ENCODE measurements around the gene RPL6.

The RPL6 gene

GRCh38 chr12:112374166-112374740, 35.2 kb downstream of the RPL6 start:
- H3K9me3 Mint-ChIP-seq, result no peaks in the 10 kb centered on the region
- peaks cover 5% of the 10 kb centered on the region for H3K36me3 Mint-ChIP-seq (ENCODE audit: low read depth)
- H3K27ac Mint-ChIP-seq, result no peak overlapping the region

GRCh38 chr12:112370868-112371510, 38.4 kb downstream of the RPL6 start:
- H3K27me3 Mint-ChIP-seq (ENCODE audit: low read depth), result no peaks in the 10 kb centered on the region

More at GRCh38 chr12:112374166-112374740, 35.2 kb downstream of the RPL6 start:
- H3K4me3 Mint-ChIP-seq, result no peak overlapping the region
- peaks cover 12% of the 10 kb centered on the region for H3K4me1 Mint-ChIP-seq (ENCODE audit: low read depth)
- H3K27me3 Mint-ChIP-seq (ENCODE audit: low read depth), result no peaks in the 10 kb centered on the region

GRCh38 chr12:112370199-112370598, 39.2 kb downstream of the RPL6 start:
- no peak overlapping the region for H3K27ac Mint-ChIP-seq
- peaks cover 3% of the 10 kb centered on the region for H3K36me3 Mint-ChIP-seq (ENCODE audit: low read depth)
- H3K4me1 Mint-ChIP-seq (ENCODE audit: low read depth), result peaks cover 10% of the 10 kb centered on the region
- H3K4me3 Mint-ChIP-seq, result no peak overlapping the region
- H3K9me3 Mint-ChIP-seq, result no peaks in the 10 kb centered on the region
- H3K27me3 Mint-ChIP-seq (ENCODE audit: low read depth), result no peaks in the 10 kb centered on the region

More at GRCh38 chr12:112370868-112371510, 38.4 kb downstream of the RPL6 start:
- Mint-ChIP-seq H3K9me3 (no peaks in the 10 kb centered on the region), H3K4me1 (ENCODE audit: low read depth) (peaks cover 10% of the 10 kb centered on the region), H3K36me3 (ENCODE audit: low read depth) (peaks cover 3% of the 10 kb centered on the region), H3K4me3 (no peak overlapping the region), H3K27ac (no peak overlapping the region)

GRCh38 chr12:112368856-112369255, 40.5 kb downstream of the RPL6 start:
- Mint-ChIP-seq H3K27me3 (ENCODE audit: low read depth) (no peaks in the 10 kb centered on the region), H3K9me3 (no peaks in the 10 kb centered on the region), H3K36me3 (ENCODE audit: low read depth) (peaks cover 2% of the 10 kb centered on the region), H3K4me3 (no peak overlapping the region), H3K27ac (no peak overlapping the region), H3K4me1 (ENCODE audit: low read depth) (peaks cover 8% of the 10 kb centered on the region)

- no peak overlapping the region for H3K4me3 Mint-ChIP-seq
- H3K4me1 Mint-ChIP-seq (ENCODE audit: low read depth), result peaks cover 6% of the 10 kb centered on the region
- no peak overlapping the region for H3K27ac Mint-ChIP-seq
- no peaks in the 10 kb centered on the region for H3K9me3 Mint-ChIP-seq
- no peaks in the 10 kb centered on the region for H3K27me3 Mint-ChIP-seq (ENCODE audit: low read depth)
- H3K36me3 Mint-ChIP-seq (ENCODE audit: low read depth), result peaks cover 2% of the 10 kb centered on the region
Measured at GRCh38 chr12:112367965-112368364, 41.4 kb downstream of the RPL6 start.

GRCh38 chr12:112362310-112362709, 47.1 kb downstream of the RPL6 start:
- Mint-ChIP-seq H3K36me3 (ENCODE audit: low read depth) (no peaks in the 10 kb centered on the region), H3K4me1 (ENCODE audit: low read depth) (peaks cover 2% of the 10 kb centered on the region), H3K9me3 (no peaks in the 10 kb centered on the region), H3K4me3 (no peak overlapping the region), H3K27me3 (ENCODE audit: low read depth) (no peaks in the 10 kb centered on the region), H3K27ac (no peak overlapping the region)

- Mint-ChIP-seq H3K27ac (no peak overlapping the region), H3K9me3 (no peaks in the 10 kb centered on the region), H3K4me1 (ENCODE audit: low read depth) (peaks cover 5% of the 10 kb centered on the region), H3K36me3 (ENCODE audit: low read depth) (no peaks in the 10 kb centered on the region), H3K4me3 (no peak overlapping the region), H3K27me3 (ENCODE audit: low read depth) (no peaks in the 10 kb centered on the region)
Measured at GRCh38 chr12:112361271-112361670, 48.1 kb downstream of the RPL6 start.

- Mint-ChIP-seq H3K36me3 (ENCODE audit: low read depth) (no peaks in the 10 kb centered on the region), H3K4me1 (ENCODE audit: low read depth) (peaks cover 5% of the 10 kb centered on the region), H3K27me3 (ENCODE audit: low read depth) (no peaks in the 10 kb centered on the region), H3K9me3 (no peaks in the 10 kb centered on the region), H3K27ac (no peak overlapping the region), H3K4me3 (no peak overlapping the region)
Measured at GRCh38 chr12:112359290-112359689, 50.1 kb downstream of the RPL6 start.

- Mint-ChIP-seq H3K27ac (no peak overlapping the region), H3K4me1 (ENCODE audit: low read depth) (peaks cover 12% of the 10 kb centered on the region), H3K9me3 (no peaks in the 10 kb centered on the region), H3K36me3 (ENCODE audit: low read depth) (no peaks in the 10 kb centered on the region), H3K4me3 (no peak overlapping the region), H3K27me3 (ENCODE audit: low read depth) (no peaks in the 10 kb centered on the region)
Measured at GRCh38 chr12:112357214-112357613, 52.2 kb downstream of the RPL6 start.
